Activated B cell treated with CpG ODN at 0.5 μM for 24 hours (primary cell): Measurements from ENCODE around the gene PDE3A. TPM values are rescaled to one million over a fixed set of nuclear protein-coding genes. Genes with fewer than 3 reads are reported as not detected.

Source experiments
- ATAC-seq: fragments of 200-7000 bp; cut with Tn5 transposase; one replicate; pipeline ENCODE4 v1.10.0; 2021; ENCODE audit warnings: low read depth, mild to moderate bottlenecking, moderate library complexity
- CTCF ChIA-PET: fragments of 350-600 bp; sonication (Branson Sonifier 250); formaldehyde crosslinking; loops from one replicate; lab custom pipeline; 2021; ENCODE audit warnings: antibody characterized with exemption; lab: Charles Lee
- POLR2A ChIA-PET: fragments of 350-600 bp; sonication (Branson Sonifier 250); formaldehyde crosslinking; loops from one replicate; lab custom pipeline; 2021; ENCODE audit warnings: antibody characterized with exemption; lab: Charles Lee
- DNase-seq: peaks from one replicate; pipeline ENCODE4 v3.0.0; 2022
- H3K27ac Mint-ChIP-seq: one replicate; pipeline ENCODE4 v1.8.0; 2020; ENCODE audit warnings: mixed read lengths
- H3K27me3 Mint-ChIP-seq: one replicate; pipeline ENCODE4 v1.8.0; 2021; ENCODE audit warnings: mixed read lengths
- H3K36me3 Mint-ChIP-seq: one replicate; pipeline ENCODE4 v1.8.0; 2021; ENCODE audit warnings: low read depth, mixed read lengths
- H3K4me1 Mint-ChIP-seq: one replicate; pipeline ENCODE4 v1.8.0; 2021; ENCODE audit warnings: mixed read lengths
- H3K4me3 Mint-ChIP-seq: one replicate; pipeline ENCODE4 v1.8.0; 2020; ENCODE audit warnings: mild to moderate bottlenecking, mixed read lengths
- H3K9me3 Mint-ChIP-seq: one replicate; pipeline ENCODE4 v1.8.0; 2020; ENCODE audit warnings: mixed read lengths
- intact Hi-C: fragments of 100-400 bp; cut with micrococcal nuclease; formaldehyde crosslinking; loops from one replicate; pipeline ENCODE4 v1.15.1; 2024
- total RNA-seq: library from RNA; stranded (reverse); gene quantifications from 2 replicates; pipeline ENCODE4 v1.2.3, GENCODE V29; 2022
- TF ChIP-seq, protein P1 (sequence below): fragments of 200-600 bp; IDR thresholded peaks from one replicate; pipeline ENCODE4 v1.8.0; 2022; ENCODE audit warnings: antibody characterized with exemption, mild to moderate bottlenecking

Gene PDE3A
- total RNA-seq, 1 donor from 2014 or later, result not detected

DNA sequence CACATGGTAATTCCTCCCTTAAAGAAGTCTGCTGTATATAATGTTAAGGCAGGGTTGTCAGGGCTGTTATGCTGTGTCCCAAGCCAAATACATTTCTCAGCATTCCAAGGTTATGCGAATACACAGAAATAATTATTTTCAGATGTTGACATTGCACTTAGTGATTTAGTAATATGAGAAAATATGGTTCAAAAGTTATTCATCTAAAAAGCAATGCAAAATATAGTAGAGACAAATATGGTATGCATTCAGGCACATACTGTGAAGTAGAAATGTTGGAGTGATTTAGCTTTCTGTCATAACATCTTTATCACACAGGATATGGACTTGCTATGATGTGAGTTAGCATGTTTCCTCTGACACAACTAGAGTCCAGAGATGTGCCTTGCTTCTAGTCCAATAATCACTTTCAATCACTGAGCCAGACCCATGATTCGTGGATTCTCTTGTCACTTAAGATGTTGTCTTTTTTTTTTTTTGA is 70.0 kb downstream of the PDE3A start:
- Mint-ChIP-seq H3K27me3 (no peaks in the 10 kb centered on the region), H3K9me3 (no peaks in the 10 kb centered on the region), H3K4me1 (no peaks in the 10 kb centered on the region), H3K36me3 (no peaks in the 10 kb centered on the region), H3K27ac (no peak overlapping the region), H3K4me3 (no peak overlapping the region)
- intact Hi-C loops, result no loop called here
- ChIA-PET POLR2A (no interaction called here), CTCF (no interaction called here)
- TF ChIP-seq, protein P1, sequence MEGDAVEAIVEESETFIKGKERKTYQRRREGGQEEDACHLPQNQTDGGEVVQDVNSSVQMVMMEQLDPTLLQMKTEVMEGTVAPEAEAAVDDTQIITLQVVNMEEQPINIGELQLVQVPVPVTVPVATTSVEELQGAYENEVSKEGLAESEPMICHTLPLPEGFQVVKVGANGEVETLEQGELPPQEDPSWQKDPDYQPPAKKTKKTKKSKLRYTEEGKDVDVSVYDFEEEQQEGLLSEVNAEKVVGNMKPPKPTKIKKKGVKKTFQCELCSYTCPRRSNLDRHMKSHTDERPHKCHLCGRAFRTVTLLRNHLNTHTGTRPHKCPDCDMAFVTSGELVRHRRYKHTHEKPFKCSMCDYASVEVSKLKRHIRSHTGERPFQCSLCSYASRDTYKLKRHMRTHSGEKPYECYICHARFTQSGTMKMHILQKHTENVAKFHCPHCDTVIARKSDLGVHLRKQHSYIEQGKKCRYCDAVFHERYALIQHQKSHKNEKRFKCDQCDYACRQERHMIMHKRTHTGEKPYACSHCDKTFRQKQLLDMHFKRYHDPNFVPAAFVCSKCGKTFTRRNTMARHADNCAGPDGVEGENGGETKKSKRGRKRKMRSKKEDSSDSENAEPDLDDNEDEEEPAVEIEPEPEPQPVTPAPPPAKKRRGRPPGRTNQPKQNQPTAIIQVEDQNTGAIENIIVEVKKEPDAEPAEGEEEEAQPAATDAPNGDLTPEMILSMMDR, result no peak
- ATAC-seq (no peak), DNase-seq (no peak)

DNA sequence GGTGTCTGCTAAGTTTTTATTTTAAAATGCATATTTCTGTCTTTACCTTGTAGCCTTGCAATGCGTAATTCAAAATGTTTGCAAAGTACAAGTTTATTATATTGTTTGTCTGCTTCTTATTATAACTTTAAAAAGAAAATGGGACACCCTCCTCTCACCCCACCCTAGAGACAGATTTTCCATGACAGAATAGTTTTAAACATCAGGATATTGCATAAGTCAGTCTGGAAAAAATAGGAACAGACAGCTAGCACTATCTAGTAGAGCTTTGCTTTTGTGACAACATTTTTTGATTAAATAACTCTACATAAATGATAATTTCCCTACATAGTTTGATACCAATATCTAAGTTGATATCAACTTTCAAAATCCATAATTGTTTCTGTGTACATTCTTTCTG is 71.3 kb downstream of the PDE3A start:
- Mint-ChIP-seq H3K27me3 (no peaks in the 10 kb centered on the region), H3K4me3 (no peak overlapping the region), H3K9me3 (no peaks in the 10 kb centered on the region), H3K4me1 (no peaks in the 10 kb centered on the region), H3K36me3 (no peaks in the 10 kb centered on the region), H3K27ac (no peak overlapping the region)
- ChIA-PET CTCF (no interaction called here), POLR2A (no interaction called here)
- ATAC-seq, result no peak
- DNase-seq, result no peak
- TF ChIP-seq, protein P1, result no peak
- intact Hi-C loops, result no loop called here

DNA sequence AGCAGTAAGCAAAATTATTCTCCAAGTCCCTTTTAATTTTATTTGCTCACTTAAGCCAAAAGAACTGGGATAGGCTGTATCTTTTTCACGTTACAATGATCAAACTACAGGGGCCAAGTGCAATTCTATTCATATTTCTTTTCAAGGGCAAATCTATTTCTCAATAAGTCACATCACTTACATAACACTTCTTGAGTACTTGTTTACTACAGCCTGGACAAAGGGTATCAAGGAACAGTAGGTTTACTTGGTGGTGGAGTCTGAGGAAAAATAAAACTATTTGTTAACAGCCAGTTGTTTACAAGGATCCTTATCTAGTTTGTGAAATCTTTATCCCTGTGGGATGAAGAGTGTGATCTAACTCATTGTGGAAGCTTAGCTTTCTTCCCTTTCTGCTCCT is 72.1 kb downstream of the PDE3A start:
- ATAC-seq (no peak), DNase-seq (no peak)
- Mint-ChIP-seq H3K4me1 (no peaks in the 10 kb centered on the region), H3K27ac (no peak overlapping the region), H3K27me3 (no peaks in the 10 kb centered on the region), H3K9me3 (no peaks in the 10 kb centered on the region), H3K4me3 (no peak overlapping the region), H3K36me3 (no peaks in the 10 kb centered on the region)
- TF ChIP-seq, protein P1, result no peak
- CTCF ChIA-PET, result no interaction called here
- POLR2A ChIA-PET, result no interaction called here
- intact Hi-C loops, result no loop called here

DNA sequence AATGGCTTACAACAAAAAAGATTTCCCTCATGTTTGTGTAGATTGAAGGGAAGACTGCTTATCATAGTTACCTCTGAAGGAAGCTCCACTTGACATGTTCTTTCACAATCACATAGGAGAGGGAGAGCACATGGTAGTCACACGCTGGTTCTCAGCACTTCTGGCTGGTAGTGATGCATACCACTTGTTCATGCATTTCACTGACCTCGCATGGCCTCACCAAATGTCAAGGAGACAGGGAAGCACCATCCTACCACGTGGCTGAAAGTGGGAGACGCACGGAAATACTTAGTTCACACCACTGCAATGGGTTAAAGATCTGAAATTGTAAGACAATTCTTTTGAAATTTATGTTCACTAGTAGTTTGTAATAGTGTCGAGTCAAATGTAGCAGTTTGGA is 74.0 kb downstream of the PDE3A start:
- CTCF ChIA-PET, result no interaction called here
- DNase-seq (no peak), ATAC-seq (no peak)
- Mint-ChIP-seq H3K27me3 (no peaks in the 10 kb centered on the region), H3K4me1 (no peaks in the 10 kb centered on the region), H3K4me3 (no peak overlapping the region), H3K36me3 (no peaks in the 10 kb centered on the region), H3K27ac (no peak overlapping the region), H3K9me3 (no peaks in the 10 kb centered on the region)
- intact Hi-C loops, result no loop called here
- TF ChIP-seq, protein P1, result no peak
- POLR2A ChIA-PET, result no interaction called here

DNA sequence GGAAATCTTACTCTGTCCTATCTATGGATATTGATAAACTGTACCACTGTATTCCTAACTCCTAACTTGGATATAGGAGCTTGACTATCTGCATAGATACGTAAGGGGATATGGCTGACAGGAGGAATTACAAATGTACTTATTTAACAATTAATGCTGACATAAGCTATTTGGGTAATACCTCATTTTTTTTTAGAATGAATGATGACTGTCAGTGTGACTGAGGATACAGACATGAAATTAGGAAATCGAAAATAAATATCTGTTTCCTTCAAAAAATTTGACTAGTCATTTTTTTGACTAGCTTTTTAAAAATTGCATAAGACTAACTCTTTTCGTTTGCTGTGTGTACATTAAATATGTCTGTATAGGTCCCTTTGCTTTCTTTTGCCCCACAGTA is 74.9 kb downstream of the PDE3A start:
- H3K27me3 Mint-ChIP-seq, result no peaks in the 10 kb centered on the region
- ATAC-seq (no peak), DNase-seq (no peak)
- CTCF ChIA-PET, result no interaction called here
- intact Hi-C loops, result no loop called here
- POLR2A ChIA-PET, result no interaction called here
- no peak overlapping the region for H3K27ac Mint-ChIP-seq
- TF ChIP-seq, protein P1, result no peak
- H3K4me1 Mint-ChIP-seq, result no peaks in the 10 kb centered on the region
- H3K9me3 Mint-ChIP-seq, result no peaks in the 10 kb centered on the region
- H3K4me3 Mint-ChIP-seq, result no peak overlapping the region
- H3K36me3 Mint-ChIP-seq, result no peaks in the 10 kb centered on the region
